Fibroblast of gingiva (primary cell): ENCODE data around the gene TMEM87B.

Source experiments
- DNase-seq: peaks from one replicate; pipeline ENCODE4 v3.0.0-alpha.2; 2011; ENCODE audit warnings: low read depth

Gene TMEM87B

DNA sequence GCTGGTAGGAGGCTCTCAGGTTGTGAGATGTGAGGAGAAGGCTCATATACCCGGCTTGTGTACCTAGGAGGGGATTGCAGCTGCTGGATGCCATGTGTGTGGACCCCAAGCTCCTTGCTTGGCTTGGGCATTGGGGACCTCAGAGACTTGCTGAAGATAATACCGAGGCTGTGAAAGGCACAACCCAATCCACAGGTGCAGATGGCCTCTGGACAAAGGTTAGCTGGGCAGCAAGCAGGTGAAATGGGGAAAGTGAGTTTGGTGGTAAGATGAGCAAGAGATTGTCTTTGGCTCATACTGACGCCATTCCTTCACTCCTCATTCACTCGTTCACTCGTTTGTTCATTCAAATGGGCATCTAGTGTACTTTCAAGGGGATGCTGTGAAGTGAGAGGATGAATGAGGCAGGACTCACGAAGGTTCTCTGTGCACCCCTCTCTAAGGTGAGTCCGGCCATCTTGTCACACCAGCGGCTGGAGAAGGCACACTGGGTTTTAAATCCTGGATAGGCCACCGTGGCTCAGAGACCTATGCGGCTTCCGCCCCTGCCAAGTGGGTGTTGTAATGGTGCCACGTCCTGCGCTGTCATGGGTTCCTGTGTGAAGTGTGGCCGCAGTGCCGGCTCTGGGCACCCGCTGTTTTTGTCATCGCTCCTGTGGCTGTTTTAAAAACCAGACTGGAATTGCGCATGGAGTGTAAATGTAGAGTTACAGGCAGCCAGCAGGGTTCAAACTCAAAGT, 96.8 kb downstream of the TMEM87B start:
- DNase-seq, result no peak

DNA sequence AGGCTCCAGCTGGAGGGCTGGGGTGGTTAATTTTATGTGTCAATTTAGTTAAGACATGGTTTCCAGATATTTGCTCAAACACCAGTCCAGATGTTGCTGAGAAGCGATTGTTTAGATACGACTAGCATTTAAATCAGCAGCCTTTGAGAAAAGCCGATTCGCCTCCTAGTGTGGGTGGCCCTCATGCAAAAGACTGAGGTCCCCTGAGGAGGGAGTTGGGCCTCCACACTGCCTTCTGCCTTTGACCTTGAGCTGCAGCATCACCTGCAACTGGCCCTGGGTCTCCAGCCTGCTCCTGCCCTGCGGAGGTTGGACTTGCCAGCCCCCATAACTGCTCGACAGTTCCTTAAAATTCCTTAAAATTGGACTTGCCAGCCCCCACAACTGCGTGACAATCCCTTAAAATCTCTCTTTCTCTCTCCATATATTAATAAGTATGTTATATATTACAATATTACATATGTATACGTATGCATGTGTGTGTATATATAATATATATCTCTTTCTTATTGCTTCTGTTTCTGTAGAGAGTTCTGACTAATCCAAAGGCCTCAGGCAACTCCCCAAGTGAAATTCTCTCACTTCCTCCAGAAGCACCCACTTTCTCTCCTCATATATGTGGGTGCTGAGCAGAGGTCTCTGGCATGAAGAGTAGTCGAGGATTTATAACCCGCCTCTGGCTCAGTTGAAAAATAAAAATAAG, 97.6 kb downstream of the TMEM87B start:
- no peak for DNase-seq

DNA sequence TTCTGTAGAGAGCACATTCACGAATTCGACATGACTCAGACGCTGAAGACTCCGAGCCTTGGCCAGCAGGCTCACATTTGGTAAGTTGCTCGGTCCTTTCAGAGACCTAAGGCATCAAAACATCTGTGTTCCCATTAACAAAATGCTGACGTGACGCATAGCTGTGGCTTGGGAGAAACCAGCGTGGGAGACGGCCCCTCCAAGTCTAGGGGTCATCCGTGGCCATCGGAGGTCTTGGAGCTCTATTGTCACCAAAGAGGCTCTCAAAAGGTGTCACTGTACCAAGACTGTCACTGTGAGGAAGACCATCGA, 98.1 kb downstream of the TMEM87B start:
- peak; percentile 47 for DNase-seq

DNA sequence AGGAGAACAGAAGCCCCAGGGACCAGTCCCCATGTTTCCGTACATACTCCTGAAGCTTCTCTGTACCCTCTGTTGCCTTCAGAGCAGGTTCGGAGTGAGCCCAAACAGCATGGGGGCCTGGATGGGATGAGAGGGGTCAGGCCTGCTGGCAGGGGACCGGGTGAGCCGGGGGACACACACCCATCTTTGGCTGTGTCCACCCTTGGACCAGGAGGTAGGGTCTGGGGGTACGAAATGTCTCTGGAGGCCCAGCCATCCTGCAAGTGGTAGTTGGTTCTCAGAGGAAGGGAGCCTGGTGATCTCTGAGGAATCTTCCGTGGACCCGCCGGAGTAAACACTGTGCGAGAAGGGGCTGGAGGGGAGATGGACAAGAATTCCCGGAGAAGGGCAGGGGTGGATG, 98.4 kb downstream of the TMEM87B start:
- DNase-seq, result no peak

DNA sequence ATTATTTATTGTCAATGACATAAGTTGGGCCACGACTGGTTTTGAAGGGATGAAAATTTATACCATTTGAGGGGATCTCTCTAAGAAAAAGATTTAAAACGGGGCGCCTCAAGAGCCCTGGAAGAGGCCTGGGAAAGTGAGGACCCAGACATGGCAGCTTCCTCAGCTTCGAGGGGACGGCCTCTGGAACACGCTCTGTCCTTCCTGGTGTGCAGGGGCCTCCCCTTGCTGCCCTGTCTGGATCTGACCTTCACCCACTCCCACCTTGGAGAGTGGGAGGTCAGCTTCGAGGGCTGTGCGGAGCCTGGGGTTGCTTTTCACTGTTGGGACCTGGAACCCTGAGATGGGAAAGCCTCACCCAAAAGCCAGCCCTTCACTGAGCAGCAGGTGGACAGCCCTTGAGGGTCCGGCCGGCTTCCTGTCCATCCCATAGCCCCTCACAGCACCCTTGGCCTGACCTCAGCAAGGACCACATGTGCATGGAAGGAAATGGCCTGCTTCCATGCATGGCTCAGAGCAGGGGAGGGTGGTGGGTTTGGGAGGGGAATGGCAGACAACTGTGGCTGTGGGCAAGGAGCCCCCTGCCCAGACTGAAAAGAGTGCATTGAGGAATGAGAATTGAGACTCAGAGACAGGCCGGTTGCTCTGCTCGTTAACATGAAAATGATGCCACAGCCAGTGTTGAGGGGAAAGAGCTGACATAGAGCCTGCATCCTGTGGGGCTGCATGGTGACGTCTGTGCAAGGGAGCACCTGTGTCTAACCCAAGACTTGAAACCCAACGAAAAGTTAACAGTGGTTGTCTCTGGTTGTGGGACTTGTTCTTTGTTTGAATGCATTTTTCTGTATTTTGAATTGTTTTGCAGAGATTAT, 99.4 kb downstream of the TMEM87B start:
- no peak for DNase-seq

DNA sequence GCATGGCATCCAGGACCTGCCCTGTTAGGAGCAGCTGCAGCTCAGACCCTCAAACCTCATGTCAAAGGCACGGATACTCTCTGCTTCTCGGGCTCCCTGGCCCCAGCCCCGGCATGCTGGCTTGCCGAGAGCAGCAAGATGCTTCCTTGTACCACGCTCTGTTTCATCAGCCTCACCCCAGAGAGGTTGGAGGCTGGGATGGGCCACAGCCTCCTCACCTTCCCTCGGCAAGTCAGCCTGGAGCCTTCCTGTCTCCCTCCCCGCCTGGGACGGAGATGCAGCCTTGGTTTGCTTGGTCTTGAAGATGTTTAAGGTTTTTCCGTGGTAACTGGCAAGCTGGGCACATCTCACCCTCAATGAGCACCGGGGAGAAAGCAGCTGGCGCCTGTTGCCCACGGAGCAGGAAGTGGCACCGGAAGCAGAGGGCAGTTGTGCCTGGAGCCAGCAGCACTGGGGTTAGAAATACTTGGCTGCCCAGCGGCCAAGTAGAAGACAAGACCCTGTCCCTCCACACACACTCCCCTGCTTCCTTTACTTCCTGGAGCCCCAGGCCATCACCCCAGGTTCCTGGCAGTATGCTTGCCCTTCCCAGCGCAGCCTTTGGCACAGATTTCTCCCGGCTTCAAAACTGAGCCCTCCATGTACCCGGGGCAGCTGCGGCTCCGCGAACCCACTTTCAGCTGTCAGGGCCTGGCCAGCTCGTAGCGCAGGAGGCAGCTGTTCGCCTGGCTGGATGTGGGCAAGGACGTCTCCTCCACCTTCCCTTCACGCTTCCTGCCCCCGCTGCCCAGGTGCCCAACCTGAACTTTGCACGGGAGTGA, 100.5 kb downstream of the TMEM87B start:
- no peak for DNase-seq

DNA sequence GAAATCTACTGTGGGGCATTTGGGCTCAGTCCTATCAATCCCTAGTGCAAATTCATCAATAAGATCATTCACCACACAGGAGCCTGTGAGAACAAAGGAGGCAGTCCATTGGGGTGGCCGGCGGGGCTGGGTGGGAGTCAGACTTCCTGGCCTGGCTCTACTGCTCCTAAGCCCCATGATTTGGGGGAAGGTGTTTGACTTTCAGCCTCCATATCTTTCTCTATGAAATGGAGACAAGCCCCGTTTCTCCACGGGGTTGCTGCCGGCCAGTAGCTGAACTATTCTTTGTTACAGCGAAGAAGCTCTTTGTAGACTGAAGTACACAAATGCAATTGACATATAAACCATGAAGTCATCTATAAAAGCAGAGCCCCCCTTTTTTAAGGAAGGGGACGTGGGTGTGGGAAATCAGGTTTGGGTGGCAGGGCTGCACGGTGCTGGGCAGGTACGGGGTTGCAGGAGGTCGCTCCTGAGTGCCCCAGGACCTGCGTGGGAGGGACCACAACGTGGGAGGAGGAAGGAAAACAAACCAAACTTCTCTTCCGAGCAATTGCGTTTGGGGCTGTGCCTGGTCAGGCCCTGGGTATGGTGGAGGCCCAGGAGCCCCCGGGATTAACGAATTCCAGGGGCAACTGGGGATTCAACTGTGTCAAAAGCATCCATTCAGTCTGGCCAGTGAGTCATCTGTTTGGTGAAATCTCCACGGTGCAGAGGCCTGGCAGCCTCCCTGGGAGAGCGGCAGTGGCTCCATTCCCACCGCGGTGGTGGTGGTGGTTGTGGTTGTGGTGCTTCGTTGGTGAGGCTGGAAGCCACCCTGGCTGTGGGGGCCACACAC, 101.3 kb downstream of the TMEM87B start:
- peak; percentile 27 for DNase-seq

DNA sequence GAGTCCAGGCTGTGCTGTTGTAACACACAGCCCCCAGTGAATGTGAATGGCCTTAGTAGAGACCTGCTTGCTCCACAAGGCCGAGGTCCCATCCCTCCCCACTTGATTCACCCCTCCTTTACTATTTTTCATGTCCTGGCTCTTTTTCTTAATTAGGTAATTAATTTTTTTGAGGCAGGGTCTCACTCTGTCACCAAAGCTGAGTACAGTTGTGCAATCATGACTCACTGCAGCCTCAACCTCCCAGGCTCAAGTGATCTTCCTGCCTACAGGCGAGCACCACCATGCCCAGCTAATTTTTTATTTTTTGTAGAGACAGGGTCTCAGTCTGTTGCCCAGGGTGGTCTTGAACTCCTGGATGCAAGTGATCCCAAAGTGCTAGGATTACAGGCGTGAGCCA, 102.4 kb downstream of the TMEM87B start:
- DNase-seq, result no peak

DNA sequence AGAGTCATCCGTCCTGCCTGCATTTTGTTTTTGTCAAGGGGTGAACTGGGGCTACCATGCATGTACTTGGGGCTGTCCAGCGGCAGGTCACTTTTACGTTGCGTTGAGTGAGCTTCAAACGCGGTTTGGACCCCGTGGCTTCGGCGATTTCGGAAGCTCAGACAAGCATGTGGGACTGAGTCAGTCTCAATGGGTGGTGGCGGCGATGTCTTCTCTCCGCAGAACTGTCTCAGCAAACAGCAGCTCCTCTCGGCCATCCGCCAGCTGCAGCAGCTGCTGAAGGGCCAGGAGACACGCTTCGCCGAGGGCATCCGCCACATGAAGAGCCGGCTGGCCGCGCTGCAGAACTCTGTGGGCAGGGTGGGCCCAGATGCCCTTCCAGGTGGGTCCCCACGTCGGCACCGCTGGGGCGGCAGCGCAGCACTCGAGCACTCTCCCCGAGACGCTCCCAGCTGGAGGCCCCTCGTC, 104.4 kb downstream of the TMEM87B start:
- DNase-seq, result no peak

DNA sequence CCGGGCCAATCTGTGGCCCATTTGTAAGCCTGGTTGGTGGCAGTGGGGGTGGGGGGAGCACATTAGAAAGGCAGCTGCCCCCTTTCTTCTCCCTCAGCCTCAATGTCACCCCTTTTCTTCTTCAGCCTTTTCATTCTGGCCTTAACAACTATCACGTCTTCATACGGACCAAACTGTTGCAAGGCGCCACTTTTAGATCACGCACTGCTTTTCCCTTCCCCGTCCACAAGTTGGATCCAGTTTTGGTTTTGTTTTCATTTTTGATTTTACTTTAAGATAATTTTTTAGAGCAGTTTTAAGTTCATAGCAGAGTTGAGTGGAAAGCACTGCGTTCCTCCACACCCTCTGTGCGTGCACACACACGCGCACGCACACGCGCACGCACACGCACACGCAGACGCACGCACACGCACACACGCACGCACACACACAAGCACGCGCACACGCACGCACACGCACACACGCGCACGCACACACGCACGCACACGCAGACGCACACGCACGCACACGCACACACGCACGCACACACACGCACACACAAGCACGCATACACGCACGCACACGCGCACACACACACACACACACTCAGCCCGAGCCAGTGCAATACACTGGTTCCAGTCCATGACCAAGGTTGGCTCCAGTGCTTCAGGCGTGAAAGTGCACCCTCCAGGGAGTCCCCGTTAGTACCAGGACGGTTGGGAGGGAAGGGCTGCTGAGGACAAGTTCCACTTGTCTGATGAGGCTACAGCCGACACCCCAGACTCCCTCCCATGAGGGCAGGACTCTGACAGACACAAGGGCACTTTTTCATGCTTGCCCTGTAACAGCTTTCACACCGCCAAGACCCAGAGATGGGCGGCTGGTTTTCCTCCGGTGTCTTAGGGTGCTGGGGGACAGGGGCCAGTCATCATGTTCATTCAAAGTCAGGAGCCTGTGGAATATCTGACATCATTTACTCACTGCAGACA, 105.5 kb downstream of the TMEM87B start:
- DNase-seq, result no peak

DNA sequence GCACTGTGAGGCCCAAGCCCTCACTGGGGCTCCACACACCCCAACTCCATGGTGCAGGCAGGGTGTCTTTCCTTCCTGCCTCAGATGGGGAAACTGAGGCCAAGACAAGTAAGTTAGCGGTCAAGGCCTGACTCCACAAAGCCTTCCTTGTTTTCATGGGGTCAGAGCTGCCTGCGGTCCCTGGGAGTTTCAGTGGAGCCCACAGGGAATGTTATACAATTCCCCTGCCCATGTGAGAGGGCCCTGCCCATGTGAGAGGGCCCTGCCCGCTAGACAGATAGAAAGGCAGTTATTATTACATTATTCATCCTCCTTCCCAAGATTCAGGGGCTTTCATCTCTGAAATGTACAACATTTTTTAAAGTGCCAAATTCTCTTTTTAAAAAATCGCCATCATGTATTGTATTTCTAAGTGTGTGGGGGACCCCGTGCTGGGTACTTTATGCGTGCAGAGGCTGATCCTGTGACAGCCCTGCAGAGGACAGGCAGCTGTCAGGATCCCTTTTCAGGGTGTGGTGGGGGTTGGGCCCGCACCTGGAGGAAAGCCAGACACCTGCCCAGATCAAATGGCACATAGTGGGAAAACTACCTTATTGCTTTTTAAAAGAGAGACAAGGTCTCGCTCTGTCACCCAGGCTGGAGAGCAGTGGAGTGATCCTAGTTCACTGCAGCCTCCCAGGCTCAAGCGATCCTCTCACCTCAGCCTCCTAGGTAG, 106.5 kb downstream of the TMEM87B start:
- no peak for DNase-seq

DNA sequence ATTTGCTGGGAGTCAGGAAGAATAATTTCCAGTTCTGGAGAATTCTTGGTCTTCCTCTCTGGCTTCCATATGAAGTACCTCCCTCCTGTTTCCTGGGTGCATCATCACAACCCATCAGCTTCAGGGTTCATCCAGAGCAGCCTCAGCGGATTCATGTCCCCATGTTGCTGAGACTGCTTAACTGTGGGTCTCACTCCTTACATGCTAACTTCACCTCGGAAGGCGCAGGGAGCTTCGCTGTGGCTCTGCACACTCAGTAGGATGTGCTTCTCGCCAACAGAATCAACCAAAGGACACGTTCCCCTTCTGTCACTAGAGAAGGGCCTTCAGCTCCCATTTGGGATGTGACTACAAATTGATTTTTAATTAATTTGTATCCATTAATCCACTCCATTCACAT, 107.3 kb downstream of the TMEM87B start:
- no peak for DNase-seq

DNA sequence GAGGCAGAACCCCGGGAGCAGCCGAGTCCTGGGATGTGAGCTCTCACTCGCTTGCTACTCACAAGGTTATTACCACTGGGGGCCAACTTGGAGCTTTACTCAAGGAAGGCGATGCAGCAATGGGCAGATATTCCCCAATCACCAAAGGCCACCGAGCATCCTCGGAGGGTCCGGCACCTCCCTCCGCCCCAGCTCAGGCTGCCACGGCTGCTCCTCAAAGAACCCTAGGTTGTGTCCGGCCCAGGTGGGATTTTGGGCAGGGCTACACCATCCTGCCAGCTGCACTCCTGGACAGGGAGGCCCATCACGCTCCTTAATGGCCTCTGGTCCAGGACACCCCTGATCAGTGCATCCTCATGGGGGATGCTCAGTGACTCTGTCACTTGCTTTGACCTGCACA, 107.9 kb downstream of the TMEM87B start:
- DNase-seq, result no peak

DNA sequence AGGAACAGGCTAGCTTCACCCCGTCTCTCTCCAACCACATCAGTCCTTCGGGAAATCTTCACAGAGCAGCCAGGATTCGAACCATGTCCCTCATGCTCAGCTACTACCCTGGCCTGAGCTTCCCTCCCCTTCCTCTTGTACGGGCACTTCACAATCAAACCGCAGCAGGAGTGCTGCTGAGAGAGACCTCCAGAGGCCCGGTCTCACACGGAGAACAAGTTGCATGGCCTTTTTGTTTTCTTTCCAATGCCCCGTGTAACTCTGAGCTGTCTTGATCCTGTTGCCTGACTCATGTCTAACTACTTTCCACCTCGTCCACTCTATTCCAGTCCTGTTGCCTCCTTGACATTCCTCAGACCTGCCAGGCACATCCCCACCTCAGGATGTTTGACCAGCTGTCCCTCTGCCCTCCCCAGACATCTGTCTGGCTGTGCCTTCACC, 108.5 kb downstream of the TMEM87B start:
- DNase-seq, result no peak

DNA sequence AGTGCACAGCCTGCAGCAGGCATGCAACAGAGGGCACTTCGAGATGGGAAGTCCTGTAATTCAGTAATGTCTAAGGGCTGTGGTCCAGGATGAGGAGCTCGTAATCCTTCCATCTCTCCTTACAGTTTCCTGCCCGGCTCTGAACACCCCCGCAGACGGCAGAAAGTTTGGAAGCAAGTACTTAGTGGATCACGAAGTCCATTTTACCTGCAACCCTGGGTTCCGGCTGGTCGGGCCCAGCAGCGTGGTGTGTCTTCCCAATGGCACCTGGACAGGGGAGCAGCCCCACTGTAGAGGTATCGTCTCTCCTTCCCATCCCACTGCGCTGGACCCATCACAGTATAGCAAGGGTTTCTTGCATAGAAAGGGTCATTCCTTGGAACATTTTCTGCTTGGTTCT, 109.8 kb downstream of the TMEM87B start:
- DNase-seq, result no peak

DNA sequence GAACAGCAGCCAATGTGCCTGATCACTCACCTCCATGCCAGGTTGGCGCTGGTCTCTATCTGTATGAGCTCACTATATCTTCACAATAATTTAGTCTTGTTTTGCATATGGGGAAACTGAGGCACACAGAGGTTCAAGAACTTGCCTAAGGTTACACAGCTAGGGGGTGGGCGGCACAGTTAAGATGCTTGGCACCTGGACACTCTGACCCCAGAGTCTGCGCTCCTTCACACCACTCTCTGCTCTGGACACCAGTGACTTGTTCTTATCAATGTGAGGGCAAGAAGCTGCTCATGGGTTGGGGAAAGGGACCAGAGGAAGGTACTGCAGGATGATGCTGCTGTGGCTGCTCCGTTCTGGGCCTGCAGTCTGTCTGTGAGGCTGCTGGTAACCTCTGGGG, 110.2 kb downstream of the TMEM87B start:
- DNase-seq, result no peak

DNA sequence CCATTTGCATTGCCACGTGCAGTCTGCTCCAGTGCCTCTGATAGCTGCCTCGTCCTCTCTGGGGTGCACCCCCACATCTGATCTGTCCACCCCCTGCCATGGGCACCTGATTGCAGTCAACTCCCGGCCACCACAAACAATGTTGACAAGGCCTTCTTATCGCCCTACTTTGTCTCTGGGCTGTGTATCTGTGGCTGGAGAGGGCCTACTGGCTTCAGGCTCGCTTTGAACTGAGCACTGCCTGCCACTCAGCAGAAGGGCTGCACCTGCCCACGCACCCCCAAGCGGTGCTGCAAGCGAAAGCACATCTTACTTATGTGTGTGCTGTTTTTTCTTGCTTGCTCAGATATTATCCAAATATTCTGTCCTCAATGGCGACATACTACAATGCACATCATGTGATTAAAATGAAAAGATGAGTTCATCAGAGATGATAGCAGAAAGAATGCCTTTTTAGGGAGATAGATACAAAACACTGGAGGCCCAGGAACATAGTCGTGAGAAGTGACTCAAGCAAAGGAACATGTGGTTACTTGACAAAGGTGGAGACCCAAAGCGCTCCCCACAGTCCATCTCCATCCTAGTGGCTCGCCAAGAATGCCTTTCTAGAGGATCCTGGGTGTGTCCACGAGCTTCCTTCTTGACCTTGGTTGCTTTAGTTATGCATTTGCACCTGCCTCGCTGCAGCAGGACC, 111.9 kb downstream of the TMEM87B start:
- no peak for DNase-seq

DNA sequence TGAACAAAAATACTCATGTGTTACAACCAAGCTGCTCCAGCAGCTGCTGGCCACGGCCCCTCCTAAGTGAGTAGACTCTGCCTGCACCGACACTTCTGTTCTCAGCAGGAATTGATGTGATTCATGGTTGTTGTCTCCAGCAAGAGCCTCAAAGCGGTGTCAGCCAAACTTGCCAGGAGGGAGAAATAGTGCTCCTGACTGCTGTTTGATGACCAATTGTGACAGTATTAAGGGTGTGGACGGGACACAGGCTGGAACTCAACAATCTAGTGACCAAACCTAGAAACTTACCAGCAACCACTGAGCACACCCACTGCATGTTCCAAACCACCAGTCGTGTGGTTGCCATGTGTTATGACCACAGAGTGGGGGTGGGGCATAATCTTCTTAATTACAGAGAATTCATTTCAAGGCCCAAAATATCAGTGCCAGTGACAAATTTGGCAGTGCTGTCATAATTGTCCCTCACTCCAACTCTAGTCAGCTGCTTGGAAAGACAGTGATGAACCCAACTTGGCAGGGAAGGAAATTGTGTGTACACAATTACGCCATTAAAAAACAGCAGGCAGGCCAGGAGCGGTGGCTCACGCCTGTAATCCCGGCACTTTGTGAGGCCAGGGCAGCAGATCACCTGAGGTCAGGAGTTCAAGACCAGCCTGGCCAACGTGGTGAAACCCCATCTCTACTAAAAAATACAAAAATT, 113.5 kb downstream of the TMEM87B start:
- DNase-seq, result no peak
